Hematopoietic multipotent progenitor cell treated with erythropoietin and hydrocortisone succinate and interleukin-3 and kit ligand, for 6 days (in vitro differentiated cells): ENCODE measurements around the gene LIMS1.

Source experiments
- DNase-seq: peaks from one replicate; pipeline ENCODE4 v3.0.0-alpha.2; 2015

LIMS1 gene

GRCh38 chr2:108616318-108616717 lies 82.0 kb downstream of the LIMS1 start:
- peak; percentile 46 for DNase-seq

DNA sequence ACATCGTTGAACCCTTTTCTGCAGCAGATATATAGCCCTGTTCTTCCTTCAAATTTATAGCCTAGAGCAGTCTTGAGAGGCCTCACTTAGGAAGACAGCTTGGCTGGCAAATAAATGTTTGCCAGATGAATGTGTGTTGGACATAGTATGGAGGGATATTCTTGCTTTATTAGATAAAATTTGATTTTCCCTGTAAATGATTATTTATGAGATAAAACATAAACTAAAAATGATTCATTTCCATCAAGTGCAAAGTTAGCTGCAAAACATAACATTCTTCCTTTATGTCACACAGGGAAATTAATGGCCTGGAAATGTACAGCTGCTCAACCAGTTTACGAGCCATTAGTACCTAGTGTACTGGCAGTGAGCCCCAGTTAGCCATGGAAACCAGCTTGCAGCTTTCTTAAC lies 82.5 kb downstream of the LIMS1 start:
- DNase-seq = no peak

- no peak for DNase-seq
Observed at GRCh38 chr2:108617617-108618016, 83.3 kb downstream of the LIMS1 start.

DNA sequence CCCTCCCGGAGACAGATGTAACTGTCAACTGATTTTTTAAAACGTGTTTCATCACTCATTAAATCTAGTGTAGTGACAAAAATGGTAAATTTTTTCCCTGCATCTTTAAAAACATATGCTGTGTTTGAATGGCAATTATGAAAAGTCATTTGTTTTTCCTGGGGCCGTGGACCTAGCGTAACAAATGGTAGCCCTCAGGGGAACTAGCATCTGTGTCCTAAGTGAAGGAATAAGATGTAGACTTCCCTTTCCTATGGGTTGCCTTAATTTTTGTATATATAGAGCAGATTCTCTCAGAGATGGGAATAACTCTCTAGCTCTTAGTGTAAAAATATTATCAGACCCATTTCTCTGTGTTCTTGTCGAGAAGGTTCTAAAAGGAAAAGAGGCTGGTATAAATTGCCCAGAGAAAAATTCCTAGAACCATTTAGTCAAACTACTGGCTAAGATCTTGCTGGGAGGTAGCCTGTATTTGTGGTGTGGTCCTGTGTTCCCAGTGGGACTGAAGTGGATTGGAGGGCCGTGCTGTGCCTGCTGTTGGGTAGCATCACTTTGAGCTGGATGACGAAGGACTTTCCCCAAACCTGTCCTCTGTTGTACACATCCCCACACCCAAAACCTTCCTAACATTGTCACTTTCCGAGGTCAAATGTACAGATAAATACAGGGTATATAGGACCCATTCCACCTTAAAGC lies 85.8 kb downstream of the LIMS1 start:
- no peak for DNase-seq

- DNase-seq = no peak
Observed at GRCh38 chr2:108620656-108621055, 86.4 kb downstream of the LIMS1 start.

DNA sequence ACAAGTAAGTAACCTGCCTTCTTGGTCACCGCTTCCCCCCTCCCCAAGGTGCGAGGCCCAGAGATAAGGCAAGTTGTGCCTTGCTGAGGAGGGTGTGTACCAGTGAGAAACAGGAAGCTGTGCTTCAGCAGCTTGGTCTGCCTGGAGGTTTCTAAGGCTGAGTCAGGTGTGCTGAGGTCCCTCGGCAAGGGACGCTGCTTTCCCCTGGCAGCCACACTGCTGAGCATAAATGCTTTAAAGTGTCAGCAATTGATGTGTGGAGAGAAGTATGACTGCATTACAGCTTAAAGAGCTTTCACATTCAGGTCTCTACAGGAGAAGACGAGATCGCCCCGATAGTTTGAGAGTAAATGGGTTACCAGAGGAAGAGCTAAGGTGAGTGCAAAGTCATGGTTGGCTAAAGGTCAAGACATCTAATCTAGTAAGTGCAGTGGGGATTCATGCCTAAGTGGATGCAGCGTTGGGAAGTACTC lies 86.9 kb downstream of the LIMS1 start:
- DNase-seq = peak; percentile 77

GRCh38 chr2:108621687-108622681 lies 87.7 kb downstream of the LIMS1 start:
- DNase-seq = no peak

DNA sequence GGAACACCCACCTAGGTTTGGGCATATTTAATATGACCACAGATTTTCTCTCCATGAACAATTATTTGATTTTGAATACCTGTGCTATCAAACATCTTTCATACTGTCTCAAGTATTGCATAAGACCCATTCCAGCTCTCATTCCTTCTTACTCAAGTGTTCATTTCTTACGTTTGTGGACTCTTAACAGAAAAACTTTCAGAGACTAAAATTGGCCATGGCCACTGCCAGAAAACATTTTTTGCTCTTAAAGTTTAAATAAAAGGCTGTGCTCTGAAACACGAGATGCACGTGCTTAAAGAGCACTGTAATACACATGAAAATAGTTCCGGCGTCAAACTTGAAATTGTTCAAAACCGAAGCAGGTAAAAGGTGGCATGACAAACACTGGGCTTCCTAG lies 89.3 kb downstream of the LIMS1 start:
- no peak for DNase-seq

DNA sequence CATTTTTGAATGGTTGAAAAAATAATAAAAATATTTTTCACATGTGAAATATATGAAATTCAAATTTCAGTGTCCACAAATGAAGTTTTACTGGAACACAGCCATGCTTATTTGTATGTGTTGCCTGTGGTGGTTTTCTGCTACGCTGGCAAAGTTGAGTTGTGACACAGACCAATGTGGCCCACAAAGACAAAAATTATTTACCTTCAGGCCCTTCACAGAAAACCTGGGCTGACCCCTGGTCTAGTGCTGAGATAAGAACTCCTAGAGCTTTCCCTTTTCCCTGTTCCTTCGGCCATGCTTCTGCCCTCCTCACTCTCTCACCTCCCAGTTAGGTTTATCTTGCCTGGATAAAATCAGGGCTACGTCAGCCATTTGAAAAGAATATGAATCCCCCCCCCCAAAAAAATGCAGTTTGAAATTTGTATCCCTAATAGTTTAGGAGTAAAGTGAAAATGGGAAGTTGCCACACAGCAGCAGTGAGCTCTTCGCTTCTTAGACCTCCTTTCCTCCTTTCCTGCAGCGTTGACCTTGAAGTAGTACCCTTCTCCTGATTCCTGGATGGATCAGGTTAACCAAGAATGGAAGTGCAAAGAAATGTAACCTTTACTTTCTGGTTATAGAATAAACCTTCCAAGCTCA lies 91.0 kb downstream of the LIMS1 start:
- DNase-seq = no peak

DNA sequence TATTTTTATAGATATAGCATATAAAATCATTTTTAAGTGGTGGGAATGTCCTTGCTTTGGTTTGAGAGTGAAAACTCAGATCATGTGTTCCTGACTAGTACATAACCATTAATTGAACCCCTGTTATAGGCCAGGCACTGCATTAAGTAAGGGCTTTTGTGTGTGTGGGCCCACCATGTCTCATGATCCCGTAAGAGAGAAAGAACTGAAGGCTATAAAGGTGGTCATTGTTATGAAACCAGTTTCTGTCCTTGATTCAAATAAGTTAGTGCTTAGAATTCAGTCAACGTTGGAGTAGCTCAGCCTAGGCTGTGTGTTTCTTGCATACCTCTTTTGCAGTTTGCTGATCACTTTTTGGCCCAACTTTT lies 91.5 kb downstream of the LIMS1 start:
- DNase-seq = no peak

- no peak for DNase-seq
Observed at GRCh38 chr2:108626995-108627394, 92.7 kb downstream of the LIMS1 start.

GRCh38 chr2:108627911-108628567 lies 93.8 kb downstream of the LIMS1 start:
- no peak for DNase-seq

- no peak for DNase-seq
Observed at GRCh38 chr2:108628936-108629335, 94.7 kb downstream of the LIMS1 start.

GRCh38 chr2:108629417-108629816 lies 95.1 kb downstream of the LIMS1 start:
- DNase-seq = no peak

- DNase-seq = no peak
Observed at GRCh38 chr2:108630567-108631405, 96.5 kb downstream of the LIMS1 start.

GRCh38 chr2:108632332-108633160 lies 98.3 kb downstream of the LIMS1 start:
- DNase-seq = no peak

DNA sequence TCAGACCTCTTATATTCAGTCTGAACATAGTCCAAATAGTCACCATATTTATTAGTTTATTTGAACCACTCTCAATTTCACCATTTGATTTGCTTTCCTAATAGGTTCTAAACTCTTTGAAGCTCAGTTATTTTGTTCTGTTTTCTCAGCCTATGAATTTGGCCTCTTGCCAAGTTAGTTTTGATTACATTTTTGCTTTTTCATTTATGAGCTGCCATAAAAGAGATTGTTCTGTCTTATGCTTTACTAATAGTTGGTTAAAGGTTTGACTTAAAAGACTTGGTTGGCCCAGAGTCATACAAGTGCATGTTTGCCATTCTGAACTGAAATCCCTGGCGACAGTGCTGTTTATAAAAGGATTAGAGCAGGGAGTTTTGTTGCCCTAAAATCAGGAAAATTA lies 99.1 kb downstream of the LIMS1 start:
- no peak for DNase-seq

GRCh38 chr2:108634011-108634410 lies 99.7 kb downstream of the LIMS1 start:
- DNase-seq = no peak

DNA sequence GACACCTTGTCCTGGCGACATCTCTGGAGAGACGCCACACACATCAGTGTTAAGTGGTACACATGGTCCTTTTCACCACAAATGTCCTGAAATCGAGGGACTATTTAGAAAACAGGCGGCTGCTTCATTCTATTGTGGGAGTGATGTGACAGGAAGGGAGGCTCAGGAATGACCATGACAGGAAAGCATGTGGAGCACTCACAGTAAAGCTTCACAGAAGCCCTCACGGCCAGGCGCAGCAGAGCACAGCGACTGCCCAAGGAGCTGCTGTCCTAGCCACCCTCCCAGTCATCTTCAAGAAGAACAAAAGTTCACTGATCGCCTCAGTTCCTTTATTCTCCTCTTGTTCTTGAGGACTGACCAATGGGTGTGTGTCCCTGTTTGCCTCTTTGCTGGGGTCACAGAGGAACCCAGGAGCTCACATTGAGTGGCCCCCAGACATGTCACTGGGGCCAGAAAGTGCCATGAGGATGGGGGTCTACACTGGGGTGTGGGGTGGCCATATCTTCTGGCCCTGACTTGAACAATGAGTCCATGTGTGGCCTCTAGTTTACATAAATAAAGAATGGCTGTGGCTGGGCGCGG lies 100.4 kb downstream of the LIMS1 start:
- no peak for DNase-seq

- DNase-seq = no peak
Observed at GRCh38 chr2:108635630-108636354, 101.5 kb downstream of the LIMS1 start.
